Adrenal gland (tissue), 5 donors: Measurements from ENCODE around the gene CLEC14A.

Source experiments
- CTCF ChIP-seq, 6 experiments: fragments of 450-650 bp in 4 of 6; fragments of 200-600 bp in 2 of 6; sonication (generic) in 1 of 6; IDR thresholded peaks; 1 replicate in 5 of 6; 2 replicates in 1 of 6; pipeline versions ENCODE4 v1.5.1 to v1.8.0; 2016 to 2021; ENCODE audit warnings: antibody characterized with exemption in 6 of 6, mild to moderate bottlenecking in 2 of 6, moderate library complexity in 1 of 6
- POLR2A ChIP-seq, 2 donors: fragments of 450-650 bp; IDR thresholded peaks; one replicate each; pipeline ENCODE4 v1.6.1; 2017; ENCODE audit warnings: antibody characterized with exemption in 2 of 2, mild to moderate bottlenecking in 2 of 2, moderate library complexity in 1 of 2
- donor health status: DM: no; HTN: no; CAD: no.

DNA sequence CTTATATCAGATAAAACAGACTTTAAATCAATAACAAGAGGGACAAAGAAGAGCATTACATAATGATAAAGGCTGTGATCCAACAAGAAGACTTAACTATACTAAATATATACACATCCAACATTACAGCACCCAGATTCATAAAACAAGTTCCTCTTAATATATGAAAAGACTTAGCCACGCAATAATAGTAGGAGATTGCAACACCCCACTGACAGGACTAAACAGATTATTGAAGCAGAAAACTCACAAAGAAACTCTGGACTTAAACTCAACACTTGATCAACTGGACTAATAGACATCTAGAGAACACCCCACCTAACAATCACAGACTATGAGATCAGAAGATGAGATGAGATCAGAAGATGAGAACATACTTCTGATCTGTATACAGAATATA is 5.7 kb upstream of the CLEC14A start:
- no peak for TF ChIP-seq CTCF (IDR thresholded peaks at IDR 0.05)
- no peak for TF ChIP-seq POLR2A (IDR thresholded peaks at IDR 0.05)
